Measurements from ENCODE around the gene TCF7. TPM values are rescaled to one million over a fixed set of nuclear protein-coding genes. Genes with fewer than 3 reads are reported as not detected.

The TCF7 gene
- 0.11 TPM in 1 of 2 replicates, not detected in the other for polyA plus RNA-seq

DNA sequence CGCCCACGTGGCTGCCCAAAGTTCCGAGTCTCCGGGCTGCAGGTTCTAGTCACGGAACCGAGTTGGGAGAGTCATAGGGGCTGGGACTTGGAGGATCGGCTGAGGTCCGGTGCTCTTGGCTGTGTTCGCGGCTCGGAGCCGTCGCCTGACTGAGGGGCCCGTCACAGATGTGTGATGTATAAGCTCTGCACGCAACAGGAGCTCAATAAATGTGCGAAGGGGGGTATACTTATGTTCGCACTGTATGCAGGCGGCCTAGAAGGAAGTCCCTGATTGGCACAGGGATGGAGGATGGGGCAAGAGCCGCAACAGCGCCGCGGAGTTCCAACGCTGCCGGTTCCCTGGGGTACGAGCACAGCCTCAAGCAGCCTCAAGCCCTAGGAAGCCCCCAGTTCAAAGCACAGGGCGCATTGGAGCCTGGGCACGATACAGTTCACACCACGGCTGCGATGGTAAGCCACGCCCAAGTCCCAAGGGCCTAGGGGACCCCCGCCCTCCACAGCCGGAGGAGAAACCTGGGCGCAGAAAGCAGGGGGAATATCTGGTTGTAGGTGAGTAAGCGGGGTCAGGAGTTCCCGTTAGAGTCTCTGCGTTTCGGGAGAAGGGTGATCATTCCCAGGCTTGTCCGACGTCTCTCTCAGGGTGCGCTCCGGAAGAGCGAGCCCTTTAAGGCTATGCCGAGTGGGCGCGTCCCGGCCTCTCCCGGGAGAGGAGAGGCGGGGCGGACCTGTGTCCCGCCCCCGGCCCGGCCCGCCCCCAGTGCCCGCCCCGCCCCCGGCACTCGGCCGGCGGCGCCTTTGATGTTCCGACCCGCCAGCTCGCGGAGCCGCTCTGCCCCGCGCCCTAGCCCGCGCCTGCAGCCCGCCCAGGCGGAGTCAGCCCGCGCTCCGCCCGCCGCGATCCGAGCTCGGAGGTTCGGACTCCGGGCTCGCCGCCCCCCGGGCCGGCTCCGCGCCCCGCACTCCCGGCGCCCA lies at the start of gene TCF7:
TCF7 (plus strand) TSS at position 780 of the 974 bp plus-strand sequence. CDS start 226 bp downstream, outside the sequence.

GRCh38 chr5:134176511-134177368 lies 62.3 kb downstream of the TCF7 start, which contains the start of gene SKP1:
SKP1 (minus strand) TSS chr5:134176950; CDS start chr5:134174022, 2,928 bp downstream.

Other genes with a start within 250 kb of the TCF7 start
- 75.1 and 92.1 TPM in 2 replicates for gene C5orf15, start 146.1 kb upstream of the TCF7 start, polyA plus RNA-seq
- gene VDAC1, start 109.7 kb upstream of the TCF7 start, polyA plus RNA-seq = 433 and 434 TPM in 2 replicates
- gene SKP1, start 62.3 kb downstream of the TCF7 start, polyA plus RNA-seq = 2,494 and 3,378 TPM in 2 replicates
- 207 and 255 TPM in 2 replicates for gene PPP2CA, start 111.4 kb downstream of the TCF7 start, polyA plus RNA-seq